SU-DHL-6 (cell line): ENCODE data around the gene AMBP.

Experiments used
- H2AFZ ChIP-seq: fragments of 200-600 bp; sonication (generic); 2 replicates; pipeline ENCODE4 v1.6.1; 2014; ENCODE audit warnings: low read depth, mild to moderate bottlenecking, moderate library complexity, mixed read lengths, antibody characterized with exemption, low read length; ENCODE audit not compliant: severe bottlenecking
- H3F3A ChIP-seq: fragments of 200-600 bp; shearing (Covaris generic); 2 replicates; pipeline ENCODE4 v1.6.0; 2016; ENCODE audit warnings: antibody characterized with exemption, mild to moderate bottlenecking; ENCODE audit not compliant: insufficient read depth
- H3K27ac ChIP-seq: fragments of 200-600 bp; sonication (generic); 2 replicates; pipeline ENCODE4 v1.5.1; 2016; ENCODE audit warnings: low read depth, mild to moderate bottlenecking, low read length, moderate library complexity, mixed read lengths
- H3K27me3 ChIP-seq: fragments of 200-600 bp; sonication (generic), shearing (Covaris generic); 2 replicates; pipeline ENCODE4 v1.6.0; 2014; ENCODE audit warnings: mild to moderate bottlenecking, low read length
- H3K36me3 ChIP-seq: fragments of 200-600 bp; sonication (generic); 2 replicates; pipeline ENCODE4 v1.6.1; 2014; ENCODE audit warnings: mild to moderate bottlenecking, low read length, mixed read lengths
- H3K4me2 ChIP-seq: fragments of 300-600, 200-600 bp; shearing (Covaris generic), sonication (generic); 2 replicates; pipeline ENCODE4 v1.6.0; 2014; ENCODE audit warnings: low read length, low read depth, mild to moderate bottlenecking; ENCODE audit not compliant: poor library complexity, severe bottlenecking
- H3K4me3 ChIP-seq: fragments of 200-600 bp; sonication (generic); 2 replicates; pipeline ENCODE4 v1.5.1; 2014; ENCODE audit warnings: antibody characterized with exemption, low read length, mild to moderate bottlenecking, mixed read lengths; ENCODE audit not compliant: insufficient read depth, poor library complexity, severe bottlenecking
- H3K79me2 ChIP-seq: fragments of 200-600 bp; sonication (generic); 2 replicates; pipeline ENCODE4 v1.6.1; 2014; ENCODE audit warnings: mild to moderate bottlenecking, low read length, moderate library complexity; ENCODE audit not compliant: insufficient read depth
- H3K9ac ChIP-seq: fragments of 200-600 bp; sonication (generic); 2 replicates; pipeline ENCODE4 v1.7.0; 2014; ENCODE audit warnings: mild to moderate bottlenecking, low read length
- H3K9me2 ChIP-seq: fragments of 200-600 bp; sonication (generic); replicated peaks from 2 replicates; pipeline ENCODE4 v1.6.1; 2014; ENCODE audit warnings: low read length; ENCODE audit not compliant: insufficient read depth
- H3K9me3 ChIP-seq: fragments of 200-600 bp; sonication (generic); 2 replicates; pipeline ENCODE4 v1.6.1; 2014; ENCODE audit warnings: low read length, mixed read lengths; ENCODE audit not compliant: insufficient read depth
- H4K20me1 ChIP-seq: fragments of 200-600 bp; sonication (generic); 2 replicates; pipeline ENCODE4 v1.6.1; 2014; ENCODE audit warnings: low read depth, mild to moderate bottlenecking, antibody characterized with exemption, low read length, moderate library complexity, mixed read lengths
- EZH2phosphoT487 ChIP-seq: fragments of 200-600 bp; sonication (generic), shearing (Covaris generic); conservative IDR thresholded peaks from 2 replicates; pipeline ENCODE4 v1.6.1; 2018; ENCODE audit warnings: mild to moderate bottlenecking, antibody characterized with exemption, low read length, moderate library complexity, mixed read lengths
- TF ChIP-seq, protein P1 (sequence below): fragments of 200-600 bp; sonication (generic); IDR thresholded peaks from one replicate; pipeline ENCODE4 v1.5.1; 2017; ENCODE audit warnings: antibody characterized with exemption, mild to moderate bottlenecking, low read length, moderate library complexity; ENCODE audit not compliant: insufficient read depth, poor library complexity, severe bottlenecking

The AMBP gene

DNA sequence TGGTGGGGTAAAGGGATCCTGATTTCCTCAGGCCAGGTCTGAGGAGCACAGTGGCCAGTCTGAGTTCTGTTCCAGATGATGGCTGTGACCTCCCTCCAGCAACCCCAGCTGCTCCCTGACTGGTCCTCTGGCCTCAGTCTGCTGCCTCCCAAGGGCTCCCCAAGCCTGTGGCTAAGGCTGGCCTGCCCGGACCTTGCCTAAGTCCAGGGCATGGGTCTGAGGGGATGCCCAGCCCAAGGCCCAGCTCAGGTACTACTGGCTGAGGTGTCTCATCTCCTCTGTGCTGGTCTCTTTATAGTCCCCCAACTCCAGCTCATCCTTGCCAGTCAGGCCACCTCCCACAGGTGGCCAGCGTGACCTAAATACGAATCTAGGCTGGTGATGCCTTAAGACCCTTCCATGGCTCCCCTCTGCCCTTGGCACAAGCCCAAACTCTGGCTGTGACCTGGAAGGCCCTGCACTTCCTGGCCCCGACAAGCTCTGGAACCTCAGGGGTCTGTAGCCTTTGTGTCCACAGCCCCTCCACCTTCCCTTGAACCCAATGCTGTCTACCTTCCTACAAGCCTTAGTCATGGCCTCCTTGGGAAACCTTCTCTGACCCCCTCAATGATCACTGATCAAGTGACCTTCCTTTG lies 11.2 kb upstream of the AMBP start:
- Histone ChIP-seq H3K4me2 (no peak overlapping the region), H3K9ac (no peak overlapping the region), H3K27me3 (no peaks in the 10 kb centered on the region), H3K9me2 (no peaks in the 10 kb centered on the region), H3K4me3 (no peak overlapping the region), H3K9me3 (no peaks in the 10 kb centered on the region), H2AFZ (no peak overlapping the region), H3F3A (no peaks in the 10 kb centered on the region), H3K27ac (no peak overlapping the region), H4K20me1 (no peaks in the 10 kb centered on the region), H3K79me2 (no peaks in the 10 kb centered on the region), H3K36me3 (no peaks in the 10 kb centered on the region)
- no peak for TF ChIP-seq EZH2phosphoT487
- TF ChIP-seq, protein P1, sequence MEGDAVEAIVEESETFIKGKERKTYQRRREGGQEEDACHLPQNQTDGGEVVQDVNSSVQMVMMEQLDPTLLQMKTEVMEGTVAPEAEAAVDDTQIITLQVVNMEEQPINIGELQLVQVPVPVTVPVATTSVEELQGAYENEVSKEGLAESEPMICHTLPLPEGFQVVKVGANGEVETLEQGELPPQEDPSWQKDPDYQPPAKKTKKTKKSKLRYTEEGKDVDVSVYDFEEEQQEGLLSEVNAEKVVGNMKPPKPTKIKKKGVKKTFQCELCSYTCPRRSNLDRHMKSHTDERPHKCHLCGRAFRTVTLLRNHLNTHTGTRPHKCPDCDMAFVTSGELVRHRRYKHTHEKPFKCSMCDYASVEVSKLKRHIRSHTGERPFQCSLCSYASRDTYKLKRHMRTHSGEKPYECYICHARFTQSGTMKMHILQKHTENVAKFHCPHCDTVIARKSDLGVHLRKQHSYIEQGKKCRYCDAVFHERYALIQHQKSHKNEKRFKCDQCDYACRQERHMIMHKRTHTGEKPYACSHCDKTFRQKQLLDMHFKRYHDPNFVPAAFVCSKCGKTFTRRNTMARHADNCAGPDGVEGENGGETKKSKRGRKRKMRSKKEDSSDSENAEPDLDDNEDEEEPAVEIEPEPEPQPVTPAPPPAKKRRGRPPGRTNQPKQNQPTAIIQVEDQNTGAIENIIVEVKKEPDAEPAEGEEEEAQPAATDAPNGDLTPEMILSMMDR: no peak

DNA sequence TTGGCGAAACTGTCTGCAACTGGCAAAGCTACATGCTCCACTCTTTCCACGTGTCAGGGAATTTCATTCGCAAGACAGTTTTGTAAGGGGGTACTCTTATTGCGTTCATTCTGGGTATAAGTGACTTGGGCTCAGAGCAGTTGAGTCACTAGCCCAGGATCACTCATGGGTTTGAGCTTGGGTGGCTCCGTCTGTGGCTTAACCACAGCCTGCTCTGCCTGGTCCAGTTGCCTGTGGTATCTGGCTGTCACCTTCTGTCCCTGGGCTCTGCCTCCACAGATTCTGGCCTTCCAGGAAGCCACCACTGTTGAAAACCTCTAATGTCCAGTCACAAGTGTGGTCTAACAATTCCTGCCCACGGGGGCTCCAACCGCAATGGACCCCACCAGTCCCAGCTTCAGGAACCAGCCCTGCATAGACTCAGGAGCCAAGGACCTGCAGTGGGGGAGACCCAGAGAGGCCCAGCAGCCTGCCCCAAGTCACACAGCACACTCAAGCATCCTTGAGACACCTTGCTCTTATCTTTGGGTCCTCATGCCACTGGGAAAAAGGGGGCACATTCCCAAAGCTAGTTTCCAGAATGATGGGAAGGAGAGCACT lies 10.6 kb upstream of the AMBP start:
- no peak overlapping the region for H3K27ac ChIP-seq
- no peaks in the 10 kb centered on the region for H3K36me3 ChIP-seq
- no peak overlapping the region for H3K4me2 ChIP-seq
- no peaks in the 10 kb centered on the region for H4K20me1 ChIP-seq
- H3K9me3 ChIP-seq: no peaks in the 10 kb centered on the region
- H3K79me2 ChIP-seq: no peaks in the 10 kb centered on the region
- H3K9ac ChIP-seq: no peak overlapping the region
- no peak overlapping the region for H3K4me3 ChIP-seq
- no peak for TF ChIP-seq EZH2phosphoT487
- TF ChIP-seq, protein P1: no peak
- no peak overlapping the region for H2AFZ ChIP-seq
- no peaks in the 10 kb centered on the region for H3K9me2 ChIP-seq
- no peaks in the 10 kb centered on the region for H3F3A ChIP-seq
- H3K27me3 ChIP-seq: no peaks in the 10 kb centered on the region

DNA sequence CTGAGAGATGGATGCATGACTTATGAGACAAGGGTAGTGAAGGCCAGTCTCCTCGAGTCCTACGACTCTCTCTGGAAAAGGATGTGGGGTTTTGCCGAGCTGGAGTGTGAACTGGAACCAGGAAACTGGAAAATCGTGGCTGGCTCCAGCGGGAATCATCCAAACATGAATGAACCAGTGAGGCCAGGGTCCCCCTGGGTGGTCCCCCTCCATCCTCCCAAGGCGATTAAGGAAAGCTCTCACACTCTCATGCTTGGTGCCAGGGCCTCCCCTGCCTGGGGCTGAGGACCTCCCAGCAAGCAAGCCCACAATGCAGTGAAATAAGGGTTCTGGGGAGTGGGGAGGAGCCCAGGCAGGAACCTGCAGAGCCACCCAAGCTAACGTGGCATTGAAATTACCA lies 9.6 kb upstream of the AMBP start:
- no peak overlapping the region for H3K27ac ChIP-seq
- H3K79me2 ChIP-seq: no peaks in the 10 kb centered on the region
- H4K20me1 ChIP-seq: no peaks in the 10 kb centered on the region
- H3K9me3 ChIP-seq: no peaks in the 10 kb centered on the region
- TF ChIP-seq, protein P1: no peak
- TF ChIP-seq EZH2phosphoT487: no peak
- H3K9me2 ChIP-seq: no peaks in the 10 kb centered on the region
- H3K36me3 ChIP-seq: no peaks in the 10 kb centered on the region
- H3K4me3 ChIP-seq: no peak overlapping the region
- no peaks in the 10 kb centered on the region for H3F3A ChIP-seq
- H3K27me3 ChIP-seq: no peaks in the 10 kb centered on the region
- H3K9ac ChIP-seq: no peak overlapping the region
- no peak overlapping the region for H2AFZ ChIP-seq
- H3K4me2 ChIP-seq: no peak overlapping the region
